WTC11 (cell line): ENCODE results near the gene FREM1. TPM values are rescaled to one million over a fixed set of nuclear protein-coding genes. Genes with fewer than 3 reads are reported as not detected.

ENCODE experiments used
- ATAC-seq: fragments of 200-7000 bp; cut with Tn5 transposase; 2 replicates; pipeline ENCODE4 v1.10.0; 2021; ENCODE audit warnings: mild to moderate bottlenecking, moderate library complexity
- CTCF ChIA-PET: fragments of 300-600 bp; sonication (Branson Sonifier 250); formaldehyde crosslinking; loops from one replicate; lab custom pipeline; 2021; ENCODE audit warnings: antibody characterized with exemption; lab: Charles Lee
- POLR2A ChIA-PET: fragments of 350-600 bp; sonication (Branson Sonifier 250); formaldehyde crosslinking; loops from one replicate; lab custom pipeline; 2021; ENCODE audit warnings: antibody characterized with exemption; lab: Charles Lee
- DNase-seq: peaks from one replicate; pipeline ENCODE4 v3.0.0; 2021; ENCODE audit warnings: low spot score
- H3K27ac Mint-ChIP-seq: 2 replicates; pipeline ENCODE4 v1.8.0; 2021; ENCODE audit warnings: mixed read lengths
- H3K27me3 Mint-ChIP-seq: 2 replicates; pipeline ENCODE4 v1.8.0; 2021; ENCODE audit warnings: low read depth, mild to moderate bottlenecking, moderate library complexity, mixed read lengths
- H3K36me3 Mint-ChIP-seq: 2 replicates; pipeline ENCODE4 v1.8.0; 2021; ENCODE audit warnings: mixed read lengths
- H3K4me1 Mint-ChIP-seq: 2 replicates; pipeline ENCODE4 v1.8.0; 2022; ENCODE audit warnings: mixed read lengths
- H3K4me3 Mint-ChIP-seq: 2 replicates; pipeline ENCODE4 v1.8.0; 2021; ENCODE audit warnings: mild to moderate bottlenecking, moderate library complexity, mixed read lengths
- H3K9me3 Mint-ChIP-seq: 2 replicates; pipeline ENCODE4 v1.8.0; 2021; ENCODE audit warnings: mixed read lengths
- CDX4 ChIP-seq: fragments of 250-450 bp; sonication (Bioruptor Pico); IDR thresholded peaks from 2 replicates; pipeline ENCODE4 v1.9.0; 2021; ENCODE audit warnings: moderate library complexity, mild to moderate bottlenecking, inconsistent platforms, borderline replicate concordance
- CREM ChIP-seq: sonication (generic); formaldehyde crosslinking; IDR thresholded peaks from 2 replicates; pipeline ENCODE4 v1.8.1; 2022; ENCODE audit warnings: mild to moderate bottlenecking, missing genetic modification reagents, moderate library complexity
- ERG ChIP-seq: fragments of 250-450 bp; sonication (Bioruptor Pico); IDR thresholded peaks from 2 replicates; pipeline ENCODE4 v1.8.0; 2021; ENCODE audit warnings: mild to moderate bottlenecking
- PRRX2 ChIP-seq: fragments of 250-450 bp; sonication (Bioruptor Pico); IDR thresholded peaks from 2 replicates; pipeline ENCODE4 v1.8.0; 2021; ENCODE audit warnings: mild to moderate bottlenecking
- RELA ChIP-seq: sonication (generic); formaldehyde crosslinking; IDR thresholded peaks from 2 replicates; pipeline ENCODE4 v1.8.1; 2022; ENCODE audit warnings: missing genetic modification reagents, mild to moderate bottlenecking, borderline replicate concordance
- RORB ChIP-seq: fragments of 250-450 bp; sonication (Bioruptor Pico); IDR thresholded peaks from 2 replicates; pipeline ENCODE4 v1.9.0; 2021; ENCODE audit warnings: mild to moderate bottlenecking
- SOX15 ChIP-seq: fragments of 250-450 bp; sonication (Bioruptor Pico); IDR thresholded peaks from 2 replicates; pipeline ENCODE4 v1.9.0; 2021; ENCODE audit warnings: mild to moderate bottlenecking
- TCF7 ChIP-seq: sonication (generic); formaldehyde crosslinking; IDR thresholded peaks from 2 replicates; pipeline ENCODE4 v1.8.0; 2022; ENCODE audit warnings: mild to moderate bottlenecking, low read depth, missing genetic modification reagents, moderate library complexity
- ZBTB21 ChIP-seq: sonication (generic); formaldehyde crosslinking; IDR thresholded peaks from 2 replicates; pipeline ENCODE4 v1.8.1; 2023; ENCODE audit warnings: mild to moderate bottlenecking, missing genetic modification reagents, borderline replicate concordance
- ZNF232 ChIP-seq: sonication (generic); formaldehyde crosslinking; IDR thresholded peaks from 2 replicates; pipeline ENCODE4 v1.8.0; 2022; ENCODE audit warnings: mild to moderate bottlenecking, missing genetic modification reagents
- ZNF263 ChIP-seq: sonication (generic); formaldehyde crosslinking; IDR thresholded peaks from 2 replicates; pipeline ENCODE4 v1.8.1; 2022; ENCODE audit warnings: low read depth, mild to moderate bottlenecking, moderate library complexity, missing genetic modification reagents
- ZNF317 ChIP-seq: sonication (generic); formaldehyde crosslinking; IDR thresholded peaks from 2 replicates; pipeline ENCODE4 v1.8.1; 2023; ENCODE audit warnings: low read depth, mild to moderate bottlenecking, moderate library complexity, missing genetic modification reagents, borderline replicate concordance
- ZSCAN18 ChIP-seq: fragments of 250-450 bp; sonication (Bioruptor Pico); IDR thresholded peaks from 2 replicates; pipeline ENCODE4 v2.1.2; 2022; ENCODE audit warnings: mild to moderate bottlenecking, moderate library complexity
- total RNA-seq: library from RNA; stranded (reverse); gene quantifications from 3 replicates; pipeline ENCODE4 v1.2.3, GENCODE V29; 2021
- TF ChIP-seq, protein P1 (sequence below): fragments of 200-600 bp; IDR thresholded peaks from 2 replicates; pipeline ENCODE4 v1.8.0; 2022; ENCODE audit warnings: antibody characterized with exemption
- TF ChIP-seq, protein P2 (sequence below): sonication (generic); formaldehyde crosslinking; IDR thresholded peaks from 2 replicates; pipeline ENCODE4 v1.8.0; 2022; ENCODE audit warnings: mild to moderate bottlenecking, missing genetic modification reagents
- TF ChIP-seq, protein P3 (sequence below): fragments of 250-450 bp; sonication (Bioruptor Pico); IDR thresholded peaks from 2 replicates; pipeline ENCODE4 v1.9.0; 2021; ENCODE audit warnings: mild to moderate bottlenecking
- TF ChIP-seq, protein P4 (sequence below): sonication (generic); formaldehyde crosslinking; IDR thresholded peaks from 2 replicates; pipeline ENCODE4 v1.8.0; 2022; ENCODE audit warnings: mild to moderate bottlenecking, missing genetic modification reagents

The FREM1 gene
- total RNA-seq, 1 experiment from 2014 or later: 2.8 TPM

- Mint-ChIP-seq H3K27ac (no peak overlapping the region), H3K36me3 (peaks cover 14% of the 10 kb centered on the region), H3K4me1 (peaks cover 7% of the 10 kb centered on the region; the same call in 1 of the 2 replicates), H3K27me3 (peaks cover 25% of the 10 kb centered on the region), H3K4me3 (no peak overlapping the region), H3K9me3 (peaks cover 30% of the 10 kb centered on the region)
- DNase-seq (no peak), ATAC-seq (no peak)
- POLR2A ChIA-PET: no interaction called here
- CTCF ChIA-PET: no interaction called here
- no peak for TF ChIP-seq ERG (CRISPR knock-in tag)
- TF ChIP-seq CREM: no peak
- no peak for TF ChIP-seq RELA (CRISPR knock-in tag)
- no peak for TF ChIP-seq SOX15 (CRISPR knock-in tag)
- TF ChIP-seq PRRX2 (CRISPR knock-in tag): no peak
- no peak for TF ChIP-seq CDX4
- no peak for TF ChIP-seq ZBTB21 (CRISPR knock-in tag)
- TF ChIP-seq, protein P1, sequence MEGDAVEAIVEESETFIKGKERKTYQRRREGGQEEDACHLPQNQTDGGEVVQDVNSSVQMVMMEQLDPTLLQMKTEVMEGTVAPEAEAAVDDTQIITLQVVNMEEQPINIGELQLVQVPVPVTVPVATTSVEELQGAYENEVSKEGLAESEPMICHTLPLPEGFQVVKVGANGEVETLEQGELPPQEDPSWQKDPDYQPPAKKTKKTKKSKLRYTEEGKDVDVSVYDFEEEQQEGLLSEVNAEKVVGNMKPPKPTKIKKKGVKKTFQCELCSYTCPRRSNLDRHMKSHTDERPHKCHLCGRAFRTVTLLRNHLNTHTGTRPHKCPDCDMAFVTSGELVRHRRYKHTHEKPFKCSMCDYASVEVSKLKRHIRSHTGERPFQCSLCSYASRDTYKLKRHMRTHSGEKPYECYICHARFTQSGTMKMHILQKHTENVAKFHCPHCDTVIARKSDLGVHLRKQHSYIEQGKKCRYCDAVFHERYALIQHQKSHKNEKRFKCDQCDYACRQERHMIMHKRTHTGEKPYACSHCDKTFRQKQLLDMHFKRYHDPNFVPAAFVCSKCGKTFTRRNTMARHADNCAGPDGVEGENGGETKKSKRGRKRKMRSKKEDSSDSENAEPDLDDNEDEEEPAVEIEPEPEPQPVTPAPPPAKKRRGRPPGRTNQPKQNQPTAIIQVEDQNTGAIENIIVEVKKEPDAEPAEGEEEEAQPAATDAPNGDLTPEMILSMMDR: no peak
- TF ChIP-seq ZSCAN18 (CRISPR knock-in tag): no peak
- no peak for TF ChIP-seq RORB
- no peak for TF ChIP-seq ZNF317 (CRISPR knock-in tag)
- TF ChIP-seq, protein P2, sequence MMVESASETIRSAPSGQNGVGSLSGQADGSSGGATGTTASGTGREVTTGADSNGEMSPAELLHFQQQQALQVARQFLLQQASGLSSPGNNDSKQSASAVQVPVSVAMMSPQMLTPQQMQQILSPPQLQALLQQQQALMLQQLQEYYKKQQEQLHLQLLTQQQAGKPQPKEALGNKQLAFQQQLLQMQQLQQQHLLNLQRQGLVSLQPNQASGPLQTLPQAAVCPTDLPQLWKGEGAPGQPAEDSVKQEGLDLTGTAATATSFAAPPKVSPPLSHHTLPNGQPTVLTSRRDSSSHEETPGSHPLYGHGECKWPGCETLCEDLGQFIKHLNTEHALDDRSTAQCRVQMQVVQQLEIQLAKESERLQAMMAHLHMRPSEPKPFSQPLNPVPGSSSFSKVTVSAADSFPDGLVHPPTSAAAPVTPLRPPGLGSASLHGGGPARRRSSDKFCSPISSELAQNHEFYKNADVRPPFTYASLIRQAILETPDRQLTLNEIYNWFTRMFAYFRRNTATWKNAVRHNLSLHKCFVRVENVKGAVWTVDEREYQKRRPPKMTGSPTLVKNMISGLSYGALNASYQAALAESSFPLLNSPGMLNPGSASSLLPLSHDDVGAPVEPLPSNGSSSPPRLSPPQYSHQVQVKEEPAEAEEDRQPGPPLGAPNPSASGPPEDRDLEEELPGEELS (CRISPR knock-in tag): no peak
- TF ChIP-seq ZNF232: no peak
These were observed 205.9 kb downstream of the FREM1 start for GRCh38 chr9:14704281-14704680.

DNA sequence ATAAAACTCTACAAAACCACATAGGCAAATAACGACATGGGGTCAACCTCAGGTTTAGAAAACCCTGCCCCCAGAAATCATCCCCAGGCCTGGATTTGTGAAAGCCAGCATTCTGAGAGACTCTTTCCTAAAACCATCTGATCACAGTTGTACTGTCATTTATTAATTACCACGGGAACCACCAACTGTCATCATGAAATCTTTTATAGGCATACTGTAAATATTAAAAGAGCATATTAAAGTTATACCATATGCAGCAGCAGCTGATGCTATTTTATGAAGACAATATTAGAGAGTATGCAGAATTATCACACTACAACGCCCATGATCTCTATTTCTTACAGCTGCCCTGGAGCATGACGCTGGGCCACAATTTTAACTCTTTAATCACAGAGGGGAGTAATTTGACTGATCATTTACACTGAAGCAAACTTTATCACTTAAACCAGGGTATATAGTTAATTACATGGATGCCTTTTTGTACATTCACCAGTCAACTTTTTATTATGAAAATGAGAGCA lies 208.0 kb downstream of the FREM1 start:
- Mint-ChIP-seq H3K27ac (no peak overlapping the region), H3K36me3 (peaks cover 7% of the 10 kb centered on the region; the same call in 1 of the 2 replicates), H3K27me3 (peaks cover 20% of the 10 kb centered on the region), H3K9me3 (peaks cover 17% of the 10 kb centered on the region), H3K4me3 (no peak overlapping the region), H3K4me1 (peaks cover 7% of the 10 kb centered on the region; the same call in 1 of the 2 replicates)
- TF ChIP-seq ZNF263 (CRISPR knock-in tag): no peak
- TF ChIP-seq, protein P3, sequence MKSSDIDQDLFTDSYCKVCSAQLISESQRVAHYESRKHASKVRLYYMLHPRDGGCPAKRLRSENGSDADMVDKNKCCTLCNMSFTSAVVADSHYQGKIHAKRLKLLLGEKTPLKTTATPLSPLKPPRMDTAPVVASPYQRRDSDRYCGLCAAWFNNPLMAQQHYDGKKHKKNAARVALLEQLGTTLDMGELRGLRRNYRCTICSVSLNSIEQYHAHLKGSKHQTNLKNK: no peak
- TF ChIP-seq TCF7: no peak
- TF ChIP-seq, protein P4, sequence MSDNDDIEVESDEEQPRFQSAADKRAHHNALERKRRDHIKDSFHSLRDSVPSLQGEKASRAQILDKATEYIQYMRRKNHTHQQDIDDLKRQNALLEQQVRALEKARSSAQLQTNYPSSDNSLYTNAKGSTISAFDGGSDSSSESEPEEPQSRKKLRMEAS (CRISPR knock-in tag): no peak
- TF ChIP-seq ZNF317 (CRISPR knock-in tag): no peak
- ChIA-PET POLR2A (no interaction called here), CTCF (no interaction called here)
- no peak for DNase-seq
- no peak for ATAC-seq
